ENCODE data around the gene PLIN3. TPM values are rescaled to one million over a fixed set of nuclear protein-coding genes. Genes with fewer than 3 reads are reported as not detected.
A peak's percentile ranks its signal among the peaks of the same experiment; 100 is the strongest.
"Not testable (repeated sequence)": the region's sequence is repeated elsewhere in the genome, so short reads cannot be mapped to it uniquely, and the experiment has no call there.

Gene PLIN3
- total RNA-seq, 1 donor from 2014 or later: 49.8 TPM

GRCh38 chr19:4800591-4801081 lies 66.8 kb downstream of the PLIN3 start:
- DNase-seq (ENCODE audit: low read depth) (peak; percentile 83), FAIRE-seq (no peak)
- Histone ChIP-seq H3K36me3 (ENCODE audit: control insufficient read depth, insufficient read depth, low read length) (peaks cover 5% of the 10 kb centered on the region), H3K27me3 (ENCODE audit: control insufficient read depth, insufficient read depth, low read length) (no peaks in the 10 kb centered on the region), H3K4me3 (ENCODE audit: low read depth, low read length) (no peak overlapping the region)
- no peak for TF ChIP-seq CTCF (IDR thresholded peaks at IDR 0.05; ENCODE audit: insufficient read depth, low read length, severe bottlenecking)

GRCh38 chr19:4795400-4795799 lies 72.1 kb downstream of the PLIN3 start:
- DNase-seq (ENCODE audit: low read depth) (peak; percentile 71), FAIRE-seq (no peak)
- Histone ChIP-seq H3K36me3 (ENCODE audit: control insufficient read depth, insufficient read depth, low read length) (peaks cover 15% of the 10 kb centered on the region), H3K4me3 (ENCODE audit: low read depth, low read length) (peak overlapping the region; percentile 3), H3K27me3 (ENCODE audit: control insufficient read depth, insufficient read depth, low read length) (no peaks in the 10 kb centered on the region)
- TF ChIP-seq CTCF (IDR thresholded peaks at IDR 0.05; ENCODE audit: insufficient read depth, low read length, severe bottlenecking): no peak

DNA sequence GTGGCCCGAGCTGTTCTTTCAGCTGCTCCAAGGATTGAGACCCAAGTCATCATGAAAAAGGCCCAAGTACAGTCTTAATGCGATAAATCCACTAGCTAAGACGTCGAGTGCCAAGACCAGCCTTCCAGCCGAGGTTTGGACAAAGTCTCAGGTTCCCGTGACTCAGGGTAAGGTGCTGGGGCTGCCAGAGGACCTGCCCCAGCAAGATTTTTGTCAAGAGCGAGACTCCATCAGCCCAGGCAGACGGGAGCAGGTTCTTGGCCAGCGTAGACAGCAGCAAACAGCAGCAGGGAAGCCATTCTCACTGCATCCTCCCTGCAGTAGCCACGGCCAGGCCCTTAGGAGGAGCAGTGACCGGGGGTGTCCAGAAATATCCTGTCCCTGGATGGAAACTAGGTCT lies 72.5 kb downstream of the PLIN3 start:
- peak; percentile 86 for DNase-seq (ENCODE audit: low read depth)
- no peak for TF ChIP-seq CTCF (IDR thresholded peaks at IDR 0.05; ENCODE audit: insufficient read depth, low read length, severe bottlenecking)
- Histone ChIP-seq H3K27me3 (ENCODE audit: control insufficient read depth, insufficient read depth, low read length) (no peaks in the 10 kb centered on the region), H3K36me3 (ENCODE audit: control insufficient read depth, insufficient read depth, low read length) (peaks cover 15% of the 10 kb centered on the region), H3K4me3 (ENCODE audit: low read depth, low read length) (no peak overlapping the region)
- FAIRE-seq: no peak

DNA sequence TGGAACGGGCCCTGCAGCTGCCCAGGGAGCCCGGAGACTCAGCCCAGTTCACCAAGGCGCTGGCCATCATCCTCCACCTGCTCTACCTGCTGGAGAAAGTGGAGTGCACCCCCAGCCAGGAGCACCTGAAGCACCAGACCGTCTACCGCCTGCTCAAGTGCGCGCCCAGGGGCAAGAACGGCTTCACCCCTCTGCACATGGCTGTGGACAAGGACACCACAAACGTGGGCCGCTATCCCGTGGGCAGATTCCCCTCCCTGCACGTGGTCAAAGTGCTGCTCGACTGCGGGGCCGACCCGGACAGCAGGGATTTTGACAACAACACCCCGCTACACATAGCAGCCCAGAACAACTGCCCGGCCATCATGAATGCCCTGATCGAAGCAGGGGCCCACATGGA lies 74.2 kb downstream of the PLIN3 start:
- peaks cover 15% of the 10 kb centered on the region for H3K36me3 ChIP-seq (ENCODE audit: control insufficient read depth, insufficient read depth, low read length)
- not testable (repeated sequence) for H3K4me3 ChIP-seq (ENCODE audit: low read depth, low read length); FAIRE-seq; H3K27me3 ChIP-seq (ENCODE audit: control insufficient read depth, insufficient read depth, low read length); DNase-seq (ENCODE audit: low read depth)

DNA sequence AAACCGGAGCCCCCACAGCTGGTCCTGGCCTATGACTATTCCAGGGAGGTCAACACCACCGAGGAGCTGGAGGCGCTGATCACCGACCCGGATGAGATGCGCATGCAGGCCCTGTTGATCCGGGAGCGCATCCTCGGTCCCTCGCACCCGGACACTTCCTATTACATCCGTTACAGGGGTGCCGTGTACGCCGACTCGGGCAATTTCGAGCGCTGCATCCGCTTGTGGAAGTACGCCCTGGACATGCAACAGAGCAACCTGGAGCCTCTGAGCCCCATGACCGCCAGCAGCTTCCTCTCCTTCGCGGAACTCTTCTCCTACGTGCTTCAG lies 74.6 kb downstream of the PLIN3 start:
- FAIRE-seq; H3K27me3 ChIP-seq (ENCODE audit: control insufficient read depth, insufficient read depth, low read length); DNase-seq (ENCODE audit: low read depth): not testable (repeated sequence)
- H3K36me3 ChIP-seq (ENCODE audit: control insufficient read depth, insufficient read depth, low read length): peaks cover 15% of the 10 kb centered on the region
- peak overlapping the region; percentile 77 for H3K4me3 ChIP-seq (ENCODE audit: low read depth, low read length)

GRCh38 chr19:4792019-4792865 lies 75.2 kb downstream of the PLIN3 start:
- FAIRE-seq; DNase-seq (ENCODE audit: low read depth); H3K27me3 ChIP-seq (ENCODE audit: control insufficient read depth, insufficient read depth, low read length): not testable (repeated sequence)
- Histone ChIP-seq H3K36me3 (ENCODE audit: control insufficient read depth, insufficient read depth, low read length) (peaks cover 14% of the 10 kb centered on the region), H3K4me3 (ENCODE audit: low read depth, low read length) (peak overlapping the region; percentile 77)

DNA sequence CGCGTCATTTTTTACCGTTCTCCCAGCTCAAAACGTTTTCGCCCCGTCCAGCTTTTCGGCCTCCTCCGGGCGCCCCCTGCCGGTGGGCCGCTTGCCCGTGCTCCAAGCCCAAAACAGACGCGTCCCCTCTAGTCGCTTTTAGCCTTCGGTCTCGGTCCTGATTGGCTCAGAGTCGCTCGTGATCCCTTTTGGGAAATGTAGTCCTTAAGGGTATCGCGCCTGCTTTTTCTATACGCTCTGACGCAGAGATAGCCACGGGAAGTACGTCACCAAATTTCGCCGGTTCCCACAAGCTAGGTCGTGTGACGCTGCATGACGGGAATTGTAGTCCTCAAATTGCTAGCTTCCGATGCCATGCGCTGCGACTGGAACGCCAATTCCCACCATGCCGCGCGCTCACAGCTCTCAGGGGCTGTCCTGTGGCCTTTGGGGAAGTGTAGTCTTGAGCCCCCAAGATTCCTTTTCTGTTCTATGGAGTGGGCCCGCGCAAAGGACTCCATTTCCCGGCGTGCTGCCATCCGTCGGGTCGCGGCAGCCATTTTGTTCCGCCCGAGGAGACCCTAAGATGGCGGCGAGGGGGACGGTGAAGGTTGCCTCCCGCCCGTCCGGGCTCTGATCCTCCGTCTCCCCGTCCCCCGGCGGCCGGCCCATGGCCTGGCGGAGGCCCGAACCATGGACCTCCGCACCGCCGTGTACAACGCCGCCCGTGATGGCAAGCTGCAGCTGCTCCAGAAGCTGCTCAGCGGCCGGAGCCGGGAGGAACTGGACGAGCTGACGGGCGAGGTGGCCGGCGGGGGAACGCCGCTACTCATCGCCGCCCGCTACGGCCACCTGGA lies 76.1 kb downstream of the PLIN3 start, which contains the start of gene FEM1A:
Gene FEM1A, plus strand, starts transcription at position 552 of the 836 bp plus-strand sequence. Its CDS starts 121 bp downstream, at position 673.
- DNase-seq (ENCODE audit: low read depth) (peak; percentile 100), FAIRE-seq (peak; percentile 94)
- Histone ChIP-seq H3K27me3 (ENCODE audit: control insufficient read depth, insufficient read depth, low read length) (no peaks in the 10 kb centered on the region), H3K36me3 (ENCODE audit: control insufficient read depth, insufficient read depth, low read length) (peaks cover 10% of the 10 kb centered on the region), H3K4me3 (ENCODE audit: low read depth, low read length) (peak within 1 kb of the TSS; percentile 77)
- TF ChIP-seq CTCF (IDR thresholded peaks at IDR 0.05; ENCODE audit: insufficient read depth, low read length, severe bottlenecking): peak; percentile 98

All from bronchial epithelial cell (primary cell).